Liver (tissue), 9 donors: ENCODE data around the gene NHERF2. TPM values are rescaled to one million over a fixed set of nuclear protein-coding genes. Genes with fewer than 3 reads are reported as not detected.

Source experiments
- DNase-seq: peaks from one replicate; pipeline ENCODE4 v3.0.0-alpha.2; 2017; ENCODE audit warnings: low spot score
- H3K27ac ChIP-seq, 2 donors: one replicate each; pipeline ENCODE4 v1.7.0; 2013; ENCODE audit warnings: inconsistent platforms in 2 of 2, low read length in 2 of 2, control low read depth in 1 of 2, low read depth in 1 of 2, mild to moderate bottlenecking in 1 of 2
- H3K27me3 ChIP-seq, 4 donors: one replicate each; pipeline versions ENCODE4 v1.6.1 to v1.7.0; 2013; ENCODE audit warnings: low read length in 3 of 4, inconsistent platforms in 1 of 4, mild to moderate bottlenecking in 1 of 4, moderate library complexity in 1 of 4; ENCODE audit not compliant: control insufficient read depth in 4 of 4, insufficient read depth in 4 of 4
- H3K36me3 ChIP-seq, 4 donors: one replicate each; pipeline versions ENCODE4 v1.6.1 to v1.7.0; 2013; ENCODE audit warnings: low read length in 3 of 4, mild to moderate bottlenecking in 3 of 4, low read depth in 1 of 4, moderate library complexity in 1 of 4; ENCODE audit not compliant: control insufficient read depth in 4 of 4, insufficient read depth in 3 of 4
- H3K4me1 ChIP-seq, 4 donors: one replicate each; pipeline versions ENCODE4 v1.6.1 to v1.7.0; 2013; ENCODE audit warnings: low read length in 3 of 4, mild to moderate bottlenecking in 3 of 4, moderate library complexity in 1 of 4; ENCODE audit not compliant: control insufficient read depth in 4 of 4, insufficient read depth in 4 of 4
- H3K4me3 ChIP-seq, 3 donors: one replicate each; pipeline versions ENCODE4 v1.6.1 to v1.7.0; 2013; ENCODE audit warnings: low read length in 3 of 3, control low read depth in 1 of 3, low read depth in 1 of 3, mild to moderate bottlenecking in 1 of 3
- H3K9ac ChIP-seq, 2 donors: one replicate each; pipeline ENCODE4 v1.7.0; 2013; ENCODE audit warnings: low read length in 2 of 2, mild to moderate bottlenecking in 2 of 2, moderate library complexity in 2 of 2, control low read depth in 1 of 2, low read depth in 1 of 2
- H3K9me3 ChIP-seq, 4 donors: one replicate each; pipeline versions ENCODE4 v1.6.1 to v1.7.0; 2013; ENCODE audit warnings: low read length in 3 of 4; ENCODE audit not compliant: control insufficient read depth in 4 of 4
- CTCF ChIP-seq: fragments of 150-350 bp; IDR thresholded peaks from 2 replicates; pipeline ENCODE4 v1.5.1; 2017; ENCODE audit warnings: improper control_type of control experiment, low read depth, low read length; ENCODE audit not compliant: missing input control
- FOXA1 ChIP-seq: IDR thresholded peaks from 2 replicates; pipeline ENCODE4 v1.6.1; 2016; ENCODE audit warnings: antibody characterized with exemption
- FOXA2 ChIP-seq: IDR thresholded peaks from 2 replicates; pipeline ENCODE4 v1.6.1; 2016; ENCODE audit warnings: antibody characterized with exemption
- GABPA ChIP-seq, 2 donors: IDR thresholded peaks in 1 of 2; conservative IDR thresholded peaks in 1 of 2; 2 replicates each; pipeline ENCODE4 v1.6.1; 2016; ENCODE audit warnings: antibody characterized with exemption in 2 of 2, mild to moderate bottlenecking in 1 of 2, moderate library complexity in 1 of 2
- HNF4A ChIP-seq, 2 donors: conservative IDR thresholded peaks; 2 replicates each; pipeline ENCODE4 v1.6.1; 2016; ENCODE audit warnings: antibody characterized with exemption in 2 of 2, mild to moderate bottlenecking in 2 of 2
- JUND ChIP-seq, 2 donors: IDR thresholded peaks; 2 replicates each; pipeline ENCODE4 v1.6.1; 2016; ENCODE audit warnings: antibody characterized with exemption in 2 of 2
- RAD21 ChIP-seq, 2 donors: IDR thresholded peaks; 2 replicates each; pipeline ENCODE4 v1.6.1; 2016; ENCODE audit warnings: antibody characterized with exemption in 2 of 2, mild to moderate bottlenecking in 2 of 2
- REST ChIP-seq: IDR thresholded peaks from 2 replicates; pipeline ENCODE4 v1.6.1; 2016; ENCODE audit warnings: antibody characterized with exemption, mild to moderate bottlenecking
- RXRA ChIP-seq, 2 donors: IDR thresholded peaks; 2 replicates each; pipeline ENCODE4 v1.6.1; 2017 to 2018; ENCODE audit warnings: antibody characterized with exemption in 2 of 2, mild to moderate bottlenecking in 1 of 2
- SP1 ChIP-seq: IDR thresholded peaks from 2 replicates; pipeline ENCODE4 v1.6.1; 2018; ENCODE audit warnings: antibody characterized with exemption, mild to moderate bottlenecking
- TAF1 ChIP-seq: conservative IDR thresholded peaks from 2 replicates; pipeline ENCODE4 v1.6.1; 2016; ENCODE audit warnings: antibody characterized with exemption, mild to moderate bottlenecking
- ZBTB33 ChIP-seq: IDR thresholded peaks from 2 replicates; pipeline ENCODE4 v1.6.1; 2016; ENCODE audit warnings: antibody characterized with exemption
- WGBS: extraction: QIAGEN DNeasy Blood & Tissue Kit; methylation state at CpG from one replicate; pipeline ENCODE4 v1.1.7; 2013; 5-methylcytosine and 5-hydroxymethylcytosine counted together
- polyA plus RNA-seq, 2 donors: library from polyadenylated mRNA; stranded (reverse) in 1 of 2; unstranded in 1 of 2; fragments of 200-250 nt in 1 of 2; fragments of >200 nt in 1 of 2; fragmentation: Nextera tagmentation in 1 of 2; extraction: Ambion mirVana in 1 of 2; gene quantifications; one replicate each; pipeline versions ENCODE4 v1.2.1 to v1.2.3, GENCODE V29; 2013 to 2015
- total RNA-seq, 2 donors: library from RNA; depleted of rRNA; stranded (reverse); fragments of >200 nt; gene quantifications; one replicate each; pipeline ENCODE4 v1.2.3, GENCODE V29; 2014
- donor health status: healthy.
- donor health status: healthy.
- donor health status: healthy.
- donor health status: healthy.
- donor health status: healthy.

NHERF2 gene
- total and polyA plus RNA-seq, 4 donors: 36.6 to 205 (median 74.1) TPM

GRCh38 chr16:2082171-2082982 lies 55.7 kb downstream of the NHERF2 start:
- no peaks in the 10 kb centered on the region for H3K27me3 ChIP-seq
- no peaks in the 10 kb centered on the region for H3K9me3 ChIP-seq
- H3K4me3 ChIP-seq: no peak overlapping the region
- H3K36me3 ChIP-seq: peaks cover 2 to 40% (median 10%) of the 10 kb centered on the region in 4 donors
- no peak overlapping the region for H3K9ac ChIP-seq
- DNase-seq: no peak
- TF ChIP-seq REST (peak; percentile 37), HNF4A (conservative IDR thresholded peaks at IDR 0.05) (peak in 1 of 2 donors; percentile 65), SP1 (peak; percentile 59), CTCF (peak; percentile 25), GABPA (IDR thresholded peaks at IDR 0.05 in 1 of 2, conservative IDR thresholded peaks at IDR 0.05 in 1 of 2) (peak in 1 of 2 donors; percentile 57), FOXA1 (no peak), RXRA (IDR thresholded peaks at IDR 0.05) (peak; percentile 42 to 80), ZBTB33 (no peak), JUND (IDR thresholded peaks at IDR 0.05) (no peak), RAD21 (IDR thresholded peaks at IDR 0.05) (peak; percentile 66)
- peaks cover 2 to 35% (median 17%) of the 10 kb centered on the region in 4 donors for H3K4me1 ChIP-seq
- 59% methylated on average over 32 of the region's 32 CpGs for WGBS
- peak overlapping the region; percentile 33 to 48 for H3K27ac ChIP-seq

GRCh38 chr16:2082983-2083364 lies 56.3 kb downstream of the NHERF2 start:
- WGBS: 87% methylated on average over 16 of the region's 16 CpGs
- H3K27ac ChIP-seq: peak overlapping the region; percentile 3 to 48
- TF ChIP-seq FOXA1: no peak
- no peak for TF ChIP-seq TAF1
- no peak for TF ChIP-seq CTCF
- no peak for TF ChIP-seq FOXA2
- H3K36me3 ChIP-seq: peaks cover 2 to 41% (median 10%) of the 10 kb centered on the region in 4 donors
- no peaks in the 10 kb centered on the region for H3K27me3 ChIP-seq
- no peak overlapping the region for H3K9ac ChIP-seq
- H3K4me1 ChIP-seq: peaks cover 2 to 41% (median 23%) of the 10 kb centered on the region in 4 donors
- H3K9me3 ChIP-seq: no peaks in the 10 kb centered on the region
- no peak overlapping the region for H3K4me3 ChIP-seq
- DNase-seq: no peak
